HEK293T (cell line): ENCODE measurements around the gene LRMDA.

Experiments used
- NFRKB ChIP-seq: fragments of 450-650 bp; IDR thresholded peaks from 2 replicates; pipeline ENCODE4 v1.6.1; 2016; ENCODE audit warnings: mild to moderate bottlenecking, moderate library complexity
- TARDBP ChIP-seq: fragments of 450-650 bp; IDR thresholded peaks from 2 replicates; pipeline ENCODE4 v1.6.1; 2016

- TF ChIP-seq TARDBP (no peak), NFRKB (no peak)
Observed at GRCh38 chr10:76080991-76081390, 649.6 kb downstream of the LRMDA start.
